Tibial artery (tissue), 4 donors: ENCODE measurements around the gene CACNA1D.

ENCODE experiments used
- DNase-seq, 2 donors: peaks; one replicate each; pipeline ENCODE4 v3.0.0-alpha.2; 2019
- H3K27ac ChIP-seq, 2 donors: fragments of 200-600 bp; sonication (generic) in 1 of 2; 1 replicate in 1 of 2; 2 replicates in 1 of 2; pipeline ENCODE4 v1.5.1; 2018 to 2019; ENCODE audit warnings: mild to moderate bottlenecking in 1 of 2
- H3K27me3 ChIP-seq, 2 donors: fragments of 200-600 bp; sonication (generic) in 1 of 2; one replicate each; pipeline versions ENCODE4 v1.5.1 to v1.6.0; 2016 to 2019
- H3K36me3 ChIP-seq, 3 donors: fragments of 200-600 bp; sonication (generic) in 2 of 3; one replicate each; pipeline ENCODE4 v1.5.1; 2016 to 2019; ENCODE audit warnings: mild to moderate bottlenecking in 2 of 3
- H3K4me1 ChIP-seq, 4 donors: fragments of 200-600 bp; sonication (generic) in 2 of 4; 1 replicate in 3 of 4; 2 replicates in 1 of 4; pipeline ENCODE4 v1.5.1; 2016 to 2019
- H3K4me3 ChIP-seq, 2 donors: fragments of 200-600 bp; sonication (generic) in 1 of 2; 1 replicate in 1 of 2; 2 replicates in 1 of 2; pipeline ENCODE4 v1.5.1; 2018 to 2019; ENCODE audit warnings: mild to moderate bottlenecking in 2 of 2
- H3K9me3 ChIP-seq, 3 donors: fragments of 200-600 bp; sonication (generic) in 1 of 3; one replicate each; pipeline ENCODE4 v1.5.1; 2016 to 2019
- CTCF ChIP-seq, 2 experiments: fragments of 200-600 bp in 1 of 2; fragments of 450-650 bp in 1 of 2; IDR thresholded peaks; one replicate each; pipeline ENCODE4 v1.5.1; 2017 to 2019; ENCODE audit warnings: antibody characterized with exemption in 2 of 2, mild to moderate bottlenecking in 1 of 2, moderate library complexity in 1 of 2
- intact Hi-C: fragments of 100-400 bp; cut with DNase I; formaldehyde crosslinking; loops from one replicate; pipeline ENCODE4 v1.15.0; 2023; ENCODE audit warnings: low total_unique reads

CACNA1D gene

GRCh38 chr3:53813876-53814275, 319.5 kb downstream of the CACNA1D start:
- DNase-seq = peak; percentile 3 to 5
- no peak overlapping the region for H3K27ac ChIP-seq
- H3K36me3 ChIP-seq = peaks cover 0 to 28% (median 0%) of the 10 kb centered on the region in 3 donors
- intact Hi-C loops = no loop called here
- no peak overlapping the region for H3K4me3 ChIP-seq
- H3K4me1 ChIP-seq = no peaks in the 10 kb centered on the region
- TF ChIP-seq CTCF (IDR thresholded peaks at IDR 0.05) = no peak
- H3K9me3 ChIP-seq = no peaks in the 10 kb centered on the region
- H3K27me3 ChIP-seq = no peaks in the 10 kb centered on the region

- TF ChIP-seq CTCF (IDR thresholded peaks at IDR 0.05) = no peak
- Histone ChIP-seq H3K27ac (no peak overlapping the region), H3K9me3 (no peaks in the 10 kb centered on the region), H3K36me3 (peaks cover 0 to 40% (median 0%) of the 10 kb centered on the region in 3 donors), H3K4me3 (no peak overlapping the region), H3K27me3 (no peaks in the 10 kb centered on the region), H3K4me1 (no peaks in the 10 kb centered on the region)
- intact Hi-C loops = no loop called here
- peak in 1 of 2 donors; percentile 24 for DNase-seq
Measured at GRCh38 chr3:53815067-53815466, 320.7 kb downstream of the CACNA1D start.

GRCh38 chr3:53815651-53816050, 321.2 kb downstream of the CACNA1D start:
- intact Hi-C loops = no loop called here
- Histone ChIP-seq H3K36me3 (peaks cover 0 to 46% (median 0%) of the 10 kb centered on the region in 3 donors), H3K27ac (no peak overlapping the region), H3K4me1 (no peaks in the 10 kb centered on the region), H3K9me3 (no peaks in the 10 kb centered on the region), H3K4me3 (no peak overlapping the region), H3K27me3 (no peaks in the 10 kb centered on the region)
- peak in 1 of 2 donors; percentile 47 for DNase-seq
- no peak for TF ChIP-seq CTCF (IDR thresholded peaks at IDR 0.05)

GRCh38 chr3:53816425-53816824, 322.0 kb downstream of the CACNA1D start:
- intact Hi-C loops = no loop called here
- H3K27ac ChIP-seq = no peak overlapping the region
- H3K36me3 ChIP-seq = peaks cover 0 to 54% (median 0%) of the 10 kb centered on the region in 3 donors
- no peak for TF ChIP-seq CTCF (IDR thresholded peaks at IDR 0.05)
- no peaks in the 10 kb centered on the region for H3K9me3 ChIP-seq
- no peaks in the 10 kb centered on the region for H3K27me3 ChIP-seq
- no peak overlapping the region for H3K4me3 ChIP-seq
- DNase-seq = no peak
- no peaks in the 10 kb centered on the region for H3K4me1 ChIP-seq

- H3K27me3 ChIP-seq = no peaks in the 10 kb centered on the region
- no peak overlapping the region for H3K27ac ChIP-seq
- H3K4me3 ChIP-seq = no peak overlapping the region
- peak in 1 of 2 donors; percentile 39 for DNase-seq
- H3K9me3 ChIP-seq = no peaks in the 10 kb centered on the region
- peaks cover 0 to 61% (median 0%) of the 10 kb centered on the region in 3 donors for H3K36me3 ChIP-seq
- no peaks in the 10 kb centered on the region for H3K4me1 ChIP-seq
- intact Hi-C loops = no loop called here
- TF ChIP-seq CTCF (IDR thresholded peaks at IDR 0.05) = no peak
Measured at GRCh38 chr3:53817211-53817610, 322.8 kb downstream of the CACNA1D start.

- TF ChIP-seq CTCF (IDR thresholded peaks at IDR 0.05) = no peak
Measured at GRCh38 chr3:53817809-53818208, 323.4 kb downstream of the CACNA1D start.

More at GRCh38 chr3:53817809-53818208, 323.4 kb downstream of the CACNA1D start:
- peak in 1 of 2 donors; percentile 39 for DNase-seq
- Histone ChIP-seq H3K4me1 (no peaks in the 10 kb centered on the region), H3K27ac (no peak overlapping the region), H3K4me3 (no peak overlapping the region), H3K36me3 (peaks cover 0 to 67% (median 0%) of the 10 kb centered on the region in 3 donors), H3K27me3 (no peaks in the 10 kb centered on the region), H3K9me3 (no peaks in the 10 kb centered on the region)
- intact Hi-C loops = no loop called here
